Activated CD4-positive, CD25-positive, alpha-beta regulatory T cell treated with anti-CD3 and anti-CD28 coated beads, Interleukin-2, amount 50 U/mL, for 72 hours (primary cell): ENCODE data around the gene GAP43.

ENCODE experiments used
- DNase-seq: peaks from one replicate; pipeline ENCODE4 v3.0.0; 2021

The GAP43 gene

GRCh38 chr3:115663414-115663813 lies 40.1 kb downstream of the GAP43 start:
- DNase-seq, result no peak

DNA sequence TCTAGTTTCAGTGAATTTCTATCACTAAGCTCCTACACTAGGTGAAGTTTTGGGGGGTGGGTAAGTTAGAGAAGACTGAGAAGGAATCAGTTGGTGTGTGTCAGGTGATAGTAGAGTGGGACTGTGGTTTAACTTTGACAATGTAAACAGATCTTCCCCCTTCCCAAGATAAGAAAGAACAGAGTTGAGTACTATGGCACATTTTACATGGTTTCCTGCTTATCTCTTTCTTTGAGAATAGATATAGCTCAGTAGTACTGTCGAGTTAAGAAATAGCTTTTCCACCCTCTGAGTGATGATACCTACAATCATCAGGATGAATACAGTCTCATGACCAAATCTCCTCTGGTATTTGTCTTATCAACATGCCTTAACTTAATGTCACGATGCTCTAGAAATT lies 42.8 kb downstream of the GAP43 start:
- no peak for DNase-seq

- DNase-seq, result no peak
These were observed 43.8 kb downstream of the GAP43 start for GRCh38 chr3:115666920-115667737.

DNA sequence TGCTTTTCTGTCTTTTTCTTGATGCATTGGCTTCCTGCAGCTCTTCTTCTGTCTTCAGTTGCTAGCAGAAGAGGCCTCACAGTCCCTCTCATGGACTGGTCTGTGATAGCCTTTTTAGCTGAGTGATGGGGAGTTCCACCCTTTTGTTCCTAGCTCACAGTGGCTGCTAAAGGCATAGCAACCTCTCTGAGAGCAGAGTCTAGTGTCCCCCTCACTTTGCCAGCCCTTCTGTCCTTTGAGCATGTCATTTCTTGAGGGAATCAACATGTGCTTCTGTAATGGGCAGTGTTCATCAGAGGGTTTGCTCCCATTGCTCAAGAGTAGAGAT lies 44.4 kb downstream of the GAP43 start:
- DNase-seq, result no peak

- DNase-seq, result no peak
These were observed 47.6 kb downstream of the GAP43 start for GRCh38 chr3:115670911-115671310.

GRCh38 chr3:115671761-115672455 lies 48.6 kb downstream of the GAP43 start:
- no peak for DNase-seq

DNA sequence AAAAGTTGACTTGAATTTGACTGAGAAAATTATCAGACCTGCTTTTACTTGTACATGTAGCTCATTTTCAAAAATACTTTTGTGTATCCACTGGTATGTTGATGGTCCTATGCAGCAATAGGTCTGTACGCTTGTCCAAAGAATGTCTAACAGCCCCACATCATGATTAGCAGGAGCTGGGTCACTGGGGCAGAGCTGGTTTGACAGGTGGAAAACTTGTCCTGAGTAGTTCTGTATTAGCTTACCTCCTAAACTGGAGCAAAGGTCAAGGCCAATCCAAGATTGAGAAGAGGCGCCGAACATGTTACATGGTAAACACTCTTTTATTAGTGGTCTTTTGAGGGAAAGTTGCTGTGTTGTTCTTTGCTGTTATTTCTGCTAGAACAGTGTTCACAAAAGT lies 50.6 kb downstream of the GAP43 start:
- DNase-seq, result no peak

DNA sequence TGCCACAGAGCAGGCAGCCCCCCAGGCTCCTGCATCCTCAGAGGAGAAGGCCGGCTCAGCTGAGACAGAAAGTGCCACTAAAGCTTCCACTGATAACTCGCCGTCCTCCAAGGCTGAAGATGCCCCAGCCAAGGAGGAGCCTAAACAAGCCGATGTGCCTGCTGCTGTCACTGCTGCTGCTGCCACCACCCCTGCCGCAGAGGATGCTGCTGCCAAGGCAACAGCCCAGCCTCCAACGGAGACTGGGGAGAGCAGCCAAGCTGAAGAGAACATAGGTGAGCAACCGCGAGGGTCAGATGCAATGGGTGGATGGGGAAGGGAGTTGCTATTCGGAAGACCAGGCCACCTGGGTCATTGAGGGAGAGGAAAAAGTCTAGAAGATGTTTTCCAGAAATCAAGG lies 53.0 kb downstream of the GAP43 start:
- DNase-seq, result no peak

GRCh38 chr3:115680803-115681345 lies 57.6 kb downstream of the GAP43 start:
- no peak for DNase-seq

DNA sequence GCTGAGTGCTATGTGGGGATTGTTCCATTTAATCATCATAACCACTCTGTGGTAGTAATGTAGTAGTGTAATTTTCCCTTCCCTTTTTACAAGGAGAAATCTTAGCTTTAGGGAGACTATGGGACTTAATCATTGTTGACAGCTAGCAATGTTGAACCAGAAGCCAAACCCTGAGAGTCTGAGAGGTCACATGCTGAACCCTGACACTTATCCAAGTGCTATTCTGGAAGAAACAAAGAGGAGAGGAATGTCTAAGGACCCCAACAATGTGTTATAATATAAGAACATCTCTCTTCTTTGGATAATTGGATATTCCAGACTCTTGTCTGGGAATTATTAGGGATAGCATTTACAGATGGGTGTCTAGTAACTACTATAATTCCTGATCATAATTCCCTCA lies 58.4 kb downstream of the GAP43 start:
- DNase-seq, result no peak

GRCh38 chr3:115683305-115683704 lies 60.0 kb downstream of the GAP43 start:
- no peak for DNase-seq

GRCh38 chr3:115683773-115684172 lies 60.5 kb downstream of the GAP43 start:
- no peak for DNase-seq

- DNase-seq, result no peak
These were observed 61.8 kb downstream of the GAP43 start for GRCh38 chr3:115685097-115685496.

- DNase-seq, result no peak
These were observed 64.4 kb downstream of the GAP43 start for GRCh38 chr3:115687721-115688120.

DNA sequence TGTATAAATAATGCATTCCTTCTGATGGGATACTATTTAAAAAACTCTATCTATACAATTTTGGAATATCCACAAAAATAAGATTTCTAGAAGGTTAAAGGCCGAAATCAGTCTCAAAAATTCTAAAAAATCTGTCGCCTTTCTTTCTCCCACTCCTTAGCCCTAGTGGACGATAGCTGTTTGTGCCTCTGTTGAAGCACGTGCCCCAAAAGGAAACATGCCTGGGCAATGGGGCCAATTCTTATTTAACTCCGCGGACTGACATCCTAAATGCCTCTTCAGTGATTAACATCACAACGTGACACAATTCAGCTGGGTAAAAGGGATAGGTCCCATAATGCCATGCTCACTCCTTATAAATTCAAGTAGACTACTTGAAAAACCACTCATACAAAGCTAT lies 65.1 kb downstream of the GAP43 start:
- DNase-seq, result no peak

DNA sequence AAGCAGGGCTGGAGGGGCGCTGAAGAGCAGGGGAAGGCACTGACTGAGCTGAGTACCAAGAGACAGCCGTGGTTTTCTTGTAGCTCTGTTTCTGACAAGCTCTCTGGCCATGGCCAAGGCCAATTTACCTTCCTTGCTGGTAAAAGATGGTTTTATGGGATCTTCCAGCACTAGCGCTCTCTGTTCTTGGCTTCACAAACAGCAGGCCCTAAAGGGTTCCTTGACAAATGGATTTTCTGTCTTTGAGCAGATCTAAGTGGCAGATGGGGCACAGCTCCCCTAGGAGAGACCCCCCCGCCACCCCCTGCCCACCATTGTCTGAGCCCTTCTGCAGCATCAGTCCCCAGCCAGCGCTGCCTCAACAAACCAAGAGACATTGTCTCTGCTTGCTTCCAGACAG lies 66.6 kb downstream of the GAP43 start:
- no peak for DNase-seq

- DNase-seq, result no peak
These were observed 68.7 kb downstream of the GAP43 start for GRCh38 chr3:115691964-115692363.

DNA sequence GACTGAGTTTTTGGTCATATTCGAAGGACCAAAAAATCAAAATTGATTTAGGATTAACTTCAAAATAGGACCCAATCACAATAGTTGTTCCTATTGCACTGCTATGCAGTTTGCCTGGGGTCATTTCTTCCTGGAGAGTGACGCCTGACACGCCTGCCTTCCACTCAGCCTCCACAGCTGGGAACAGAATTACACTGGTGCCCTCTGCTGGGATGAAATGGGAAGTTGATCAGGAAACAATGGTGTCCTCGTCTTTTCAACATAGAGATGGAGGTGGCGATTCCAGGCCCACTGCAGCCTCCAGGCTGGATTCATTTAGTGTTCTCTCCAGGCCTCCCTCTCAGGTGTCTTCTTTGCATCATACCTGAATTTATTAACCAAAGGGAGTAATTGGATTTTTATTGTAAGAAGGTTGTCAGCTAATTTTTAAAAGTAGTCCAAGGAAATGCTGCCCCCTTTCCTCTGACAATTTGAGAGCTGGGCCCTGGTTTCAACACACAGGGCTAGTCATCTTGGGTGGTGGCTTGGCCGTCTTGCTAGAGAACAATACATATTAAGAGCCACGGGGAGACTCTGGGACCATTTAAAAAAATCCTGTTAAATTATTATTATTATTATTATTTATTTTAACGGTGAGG lies 69.7 kb downstream of the GAP43 start:
- peak; percentile 48 for DNase-seq

- DNase-seq, result no peak
These were observed 70.6 kb downstream of the GAP43 start for GRCh38 chr3:115693868-115694267.

DNA sequence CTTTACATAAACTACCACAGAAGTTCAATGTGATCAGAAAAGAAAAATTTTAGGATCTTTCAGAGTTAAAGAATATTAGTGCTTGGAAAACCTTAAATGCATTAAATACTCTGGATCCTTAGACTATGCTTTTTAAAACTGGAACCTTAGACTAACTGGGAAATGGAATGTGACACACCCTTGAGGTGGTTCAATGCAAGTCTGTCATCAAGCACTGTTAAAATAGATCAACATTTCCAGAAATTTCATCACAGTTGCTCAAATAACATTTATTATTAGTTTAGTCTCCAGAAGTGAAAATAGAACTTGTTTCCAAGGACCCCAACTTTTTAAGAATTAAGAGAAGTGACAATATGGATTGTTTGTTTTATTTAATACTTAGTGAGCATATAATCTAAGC lies 71.8 kb downstream of the GAP43 start:
- DNase-seq, result no peak

DNA sequence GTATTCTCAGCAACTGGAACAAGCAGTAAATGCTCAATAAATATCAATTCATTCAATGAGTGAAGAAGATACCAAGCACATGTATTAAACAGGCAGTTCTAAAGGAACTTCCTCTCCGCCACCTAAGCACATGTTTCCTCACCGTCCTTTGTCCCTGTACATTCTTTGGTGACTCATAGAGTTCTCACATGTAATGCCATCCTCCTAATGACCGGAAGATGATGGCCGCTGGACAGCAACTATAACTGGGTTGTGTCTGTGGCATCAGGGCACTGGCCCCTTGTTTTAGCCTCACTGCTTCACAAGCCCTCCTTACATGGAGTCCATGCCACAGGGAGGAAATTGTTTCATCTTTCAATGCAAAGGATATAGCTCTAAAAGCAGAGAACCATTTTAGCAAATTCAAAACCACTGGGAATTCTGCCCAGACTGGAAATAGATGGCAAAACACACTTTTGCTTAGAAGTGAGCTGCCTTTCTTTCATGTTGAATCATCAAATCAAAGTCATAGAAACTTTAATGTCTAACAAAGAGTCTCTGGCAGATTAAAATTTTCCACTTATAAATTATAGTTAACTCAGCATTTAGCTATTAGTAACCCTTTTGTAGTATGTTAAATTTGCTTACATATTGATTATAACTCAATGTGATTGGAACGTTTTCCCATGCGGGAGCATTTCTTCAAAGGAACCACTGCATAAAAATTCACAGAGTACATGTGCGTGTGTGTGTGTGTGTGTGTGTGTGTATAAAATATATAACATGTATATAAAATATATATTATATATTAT lies 74.1 kb downstream of the GAP43 start:
- no peak for DNase-seq

- DNase-seq, result no peak
These were observed 75.7 kb downstream of the GAP43 start for GRCh38 chr3:115698851-115699591.
